GM19463 (cell line): ENCODE data around the gene GPN2.

ENCODE experiments used
- ATAC-seq: cut with Tn5 transposase; IDR thresholded peaks from one replicate; pipeline ENCODE4 v1.9.1; 2021; ENCODE audit warnings: mild to moderate bottlenecking, moderate library complexity; ENCODE audit not compliant: unreplicated experiment

Gene GPN2

GRCh38 chr1:26833432-26834405 is 56.4 kb downstream of the GPN2 start:
- ATAC-seq, result peak; percentile 86

GRCh38 chr1:26832249-26832960 is 57.7 kb downstream of the GPN2 start:
- no peak for ATAC-seq

DNA sequence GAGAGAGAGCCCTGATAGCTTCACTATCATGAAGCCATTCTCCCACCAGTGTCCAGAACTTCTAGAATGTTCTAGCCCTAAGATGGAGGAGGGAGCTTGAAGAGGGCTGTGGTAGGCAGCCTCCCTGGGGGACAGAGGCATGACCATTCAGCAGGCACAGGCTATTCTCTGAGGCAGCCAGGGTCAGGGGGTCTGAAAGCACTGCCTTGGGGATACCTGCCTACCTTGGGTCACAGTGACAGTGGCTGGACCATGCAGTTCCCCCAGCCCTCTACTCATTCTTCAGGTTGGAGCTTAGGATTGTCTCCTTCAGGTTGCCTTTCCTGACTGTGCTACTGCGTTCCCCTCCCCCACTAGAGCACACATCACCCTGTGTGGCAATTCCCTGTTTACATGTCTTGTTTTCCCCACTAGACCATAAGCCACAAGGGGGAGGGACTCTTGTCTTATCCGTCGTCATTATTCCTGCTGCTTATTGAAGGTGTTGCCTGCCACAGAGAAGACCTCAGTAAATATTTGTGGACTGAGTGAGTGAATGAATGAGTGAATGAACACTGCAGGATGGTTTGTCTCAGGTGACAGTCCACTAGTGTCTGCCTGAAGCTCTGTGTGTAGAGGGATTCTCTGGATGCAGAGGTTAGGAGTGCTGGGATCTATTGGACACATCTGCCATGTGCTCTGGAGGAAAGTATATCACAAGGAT is 58.4 kb downstream of the GPN2 start:
- ATAC-seq, result no peak

GRCh38 chr1:26831059-26831458 is 59.0 kb downstream of the GPN2 start:
- ATAC-seq, result no peak

DNA sequence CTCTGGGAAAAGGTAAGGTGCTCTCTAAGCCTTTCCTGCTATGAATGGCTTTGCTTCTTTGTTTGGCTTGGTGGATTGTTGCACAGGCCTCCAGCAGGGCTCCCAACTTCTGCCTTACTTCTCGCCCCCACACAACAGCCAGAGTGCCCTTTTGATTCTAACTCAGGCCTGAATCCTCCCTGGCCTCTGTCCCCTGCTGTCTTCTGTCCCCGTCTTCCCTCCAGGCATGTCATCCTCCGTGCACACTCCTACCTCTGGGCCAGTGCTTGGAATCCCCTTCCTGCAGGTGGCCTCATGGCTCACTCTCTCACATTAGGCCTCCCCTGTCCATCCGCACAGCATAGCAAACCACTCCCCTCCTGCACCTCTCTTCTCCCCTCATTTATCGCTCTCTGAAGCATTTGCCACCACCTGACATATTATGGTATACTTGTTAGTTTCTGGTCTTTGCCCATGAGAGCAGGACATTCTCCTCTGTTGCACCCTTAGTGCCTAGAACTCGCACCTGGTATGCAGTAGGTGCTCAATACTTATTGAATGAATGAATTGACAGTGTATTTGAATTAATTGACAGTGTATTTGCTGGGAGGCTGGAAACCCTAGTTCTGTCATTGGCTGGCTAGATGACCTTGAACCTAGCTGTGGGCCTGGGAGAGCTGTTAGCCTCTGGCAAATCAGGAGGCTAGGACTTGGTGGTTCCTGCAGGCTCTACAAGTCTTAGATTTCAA is 60.7 kb downstream of the GPN2 start:
- ATAC-seq, result no peak

DNA sequence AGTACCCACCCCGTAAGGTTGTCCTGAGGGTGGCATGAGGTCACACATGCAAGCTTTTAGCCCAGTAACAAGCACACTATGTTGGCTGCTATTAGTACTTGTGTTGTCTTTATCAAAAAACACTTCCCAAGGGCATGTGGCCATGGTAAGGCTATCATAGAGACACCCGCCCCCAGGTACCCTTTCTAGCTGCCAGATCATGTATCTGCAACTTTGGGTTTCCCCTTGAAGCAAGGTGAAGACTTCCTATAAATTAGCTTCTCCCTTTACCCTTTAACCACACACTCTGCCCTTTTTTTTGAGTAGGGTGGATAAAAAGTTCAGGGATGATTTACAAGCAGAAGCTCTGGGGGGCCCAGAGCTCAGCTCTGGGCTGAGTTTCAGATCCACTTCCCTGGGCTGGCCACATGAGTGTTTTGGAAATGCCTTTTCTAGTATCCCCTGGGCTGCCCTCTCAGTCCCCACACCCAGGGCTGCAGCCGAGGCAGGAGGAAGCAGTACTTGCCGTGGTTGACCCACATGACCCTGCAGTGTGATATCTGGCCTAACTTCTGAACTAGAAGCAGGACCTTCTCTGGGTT is 61.6 kb downstream of the GPN2 start:
- no peak for ATAC-seq

DNA sequence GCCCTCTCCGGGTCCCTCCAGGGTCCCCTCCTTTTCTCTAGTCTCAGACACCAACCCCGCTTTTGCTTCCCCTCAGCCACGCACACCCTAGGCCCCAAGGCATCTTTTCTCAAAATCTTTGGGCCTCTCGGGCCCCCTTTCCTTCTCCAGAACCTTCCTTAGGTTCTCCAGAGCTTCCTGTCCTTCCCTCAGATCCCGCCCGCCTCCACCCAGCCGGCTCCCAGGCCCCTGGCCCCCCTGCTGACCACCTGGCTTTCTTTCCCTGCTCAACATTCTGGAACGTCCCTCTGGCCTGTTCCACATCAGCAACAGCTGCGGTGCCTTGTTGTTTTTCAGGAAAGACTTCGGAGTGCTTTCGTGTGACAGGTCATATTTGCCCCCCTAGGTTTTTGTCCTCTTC is 62.4 kb downstream of the GPN2 start:
- ATAC-seq, result no peak

GRCh38 chr1:26827106-26827604 is 62.9 kb downstream of the GPN2 start:
- no peak for ATAC-seq

- ATAC-seq, result peak; percentile 81
These were observed 63.6 kb downstream of the GPN2 start, which contains the start of gene ZDHHC18 for GRCh38 chr1:26826261-26827105. Gene ZDHHC18 (plus strand): TSS chr1:26826688. CDS start chr1:26826805, 117 bp downstream.
